ENCODE measurements around the gene OR5K4.

GRCh38 chr3:98333989-98334606 lies 19.6 kb upstream of the OR5K4 start:
- TF ChIP-seq ZNF274 (IDR thresholded peaks at IDR 0.05; ENCODE audit: low read depth, low read length) (no peak), YY1 (IDR thresholded peaks at IDR 0.05; ENCODE audit: insufficient read depth, insufficient read length) (no peak), SUZ12 (IDR thresholded peaks at IDR 0.05; ENCODE audit: extremely low read depth, insufficient read depth, insufficient read length) (no peak)
